Large intestine (tissue), 3 donors: ENCODE measurements around the gene SORBS2. TPM values are rescaled to one million over a fixed set of nuclear protein-coding genes. Genes with fewer than 3 reads are reported as not detected.
"Not testable (repeated sequence)": the region's sequence is repeated elsewhere in the genome, so short reads cannot be mapped to it uniquely, and the experiment has no call there.

Source experiments
- DNase-seq, 2 donors: peaks; one replicate each; pipeline versions ENCODE4 v3.0.0 to v3.0.0-alpha.2; 2013
- H3K27ac ChIP-seq: one replicate; pipeline ENCODE4 v1.5.1; 2013; ENCODE audit warnings: low read length
- H3K27me3 ChIP-seq: 2 replicates; pipeline ENCODE4 v1.6.1; 2013; ENCODE audit warnings: low read length; ENCODE audit not compliant: control insufficient read depth, insufficient read depth
- H3K36me3 ChIP-seq: 2 replicates; pipeline ENCODE4 v1.6.1; 2013; ENCODE audit warnings: low read length; ENCODE audit not compliant: control insufficient read depth, insufficient read depth
- H3K4me1 ChIP-seq: one replicate; pipeline ENCODE4 v1.6.1; 2013; ENCODE audit warnings: low read length; ENCODE audit not compliant: control insufficient read depth, insufficient read depth
- H3K4me3 ChIP-seq: one replicate; pipeline ENCODE4 v1.5.1; 2013; ENCODE audit warnings: low read length
- H3K9me3 ChIP-seq: one replicate; pipeline ENCODE4 v1.6.1; 2013; ENCODE audit warnings: mild to moderate bottlenecking, low read depth, low read length, moderate library complexity; ENCODE audit not compliant: control insufficient read depth
- whole genome bisulfite sequencing: methylation state at CpG from one replicate; pipeline ENCODE4 v1.1.5; 2013; ENCODE audit warnings: low lambda C conversion rate; ENCODE audit not compliant: insufficient coverage; 5-methylcytosine and 5-hydroxymethylcytosine counted together
- polyA plus RNA-seq: library from polyadenylated mRNA; unstranded; fragments of 120-200 nt; gene quantifications from one replicate; pipeline ENCODE4 v1.2.1, GENCODE V29; 2013

The SORBS2 gene
- polyA plus RNA-seq, 1 donor = 34.4 TPM

GRCh38 chr4:185565696-185566095 is 246.3 kb downstream of the SORBS2 start:
- H3K4me1 ChIP-seq = peaks cover 23% of the 10 kb centered on the region
- no peaks in the 10 kb centered on the region for H3K9me3 ChIP-seq
- no peaks in the 10 kb centered on the region for H3K27me3 ChIP-seq
- no peaks in the 10 kb centered on the region for H3K36me3 ChIP-seq
- no peak for DNase-seq
- WGBS = no CpG with 5 or more reads among the region's 3 CpGs
- no peak overlapping the region for H3K27ac ChIP-seq
- no peak overlapping the region for H3K4me3 ChIP-seq

GRCh38 chr4:185564349-185564748 is 247.6 kb downstream of the SORBS2 start:
- H3K9me3 ChIP-seq = no peaks in the 10 kb centered on the region
- no peaks in the 10 kb centered on the region for H3K27me3 ChIP-seq
- WGBS = 100% methylated on average over 1 of the region's 3 CpGs
- no peaks in the 10 kb centered on the region for H3K36me3 ChIP-seq
- H3K27ac ChIP-seq = no peak overlapping the region
- no peak overlapping the region for H3K4me3 ChIP-seq
- DNase-seq = no peak
- peaks cover 23% of the 10 kb centered on the region for H3K4me1 ChIP-seq

DNA sequence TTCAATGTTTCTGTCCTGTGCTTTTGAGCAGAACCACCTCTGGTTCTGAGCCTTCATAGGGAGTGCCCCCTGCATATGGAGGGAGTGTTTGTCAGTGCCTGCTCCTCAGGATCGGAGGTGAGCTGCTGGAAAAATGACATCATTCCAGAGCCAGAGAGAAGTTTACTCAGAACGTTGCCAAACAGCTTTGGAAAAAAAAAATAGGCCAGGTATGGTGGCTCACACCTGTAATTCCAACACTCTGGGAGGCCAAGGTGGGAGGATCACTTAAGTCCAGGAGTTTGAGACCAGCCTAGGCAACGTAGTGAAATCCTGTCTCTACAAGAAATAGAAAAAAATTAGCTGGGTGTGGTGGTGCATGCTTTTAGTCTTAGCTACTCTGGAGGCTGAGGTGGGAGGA is 249.5 kb downstream of the SORBS2 start:
- DNase-seq = no peak
- Histone ChIP-seq H3K36me3 (no peaks in the 10 kb centered on the region), H3K4me1 (peaks cover 17% of the 10 kb centered on the region), H3K4me3 (no peak overlapping the region), H3K9me3 (no peaks in the 10 kb centered on the region), H3K27me3 (no peaks in the 10 kb centered on the region), H3K27ac (no peak overlapping the region)
- 60% methylated on average over 1 of the region's 3 CpGs for WGBS

GRCh38 chr4:185560316-185560715 is 251.7 kb downstream of the SORBS2 start:
- Histone ChIP-seq H3K27ac (no peak overlapping the region), H3K4me1 (no peaks in the 10 kb centered on the region)
- WGBS = no CpG with 5 or more reads among the region's 5 CpGs

DNA sequence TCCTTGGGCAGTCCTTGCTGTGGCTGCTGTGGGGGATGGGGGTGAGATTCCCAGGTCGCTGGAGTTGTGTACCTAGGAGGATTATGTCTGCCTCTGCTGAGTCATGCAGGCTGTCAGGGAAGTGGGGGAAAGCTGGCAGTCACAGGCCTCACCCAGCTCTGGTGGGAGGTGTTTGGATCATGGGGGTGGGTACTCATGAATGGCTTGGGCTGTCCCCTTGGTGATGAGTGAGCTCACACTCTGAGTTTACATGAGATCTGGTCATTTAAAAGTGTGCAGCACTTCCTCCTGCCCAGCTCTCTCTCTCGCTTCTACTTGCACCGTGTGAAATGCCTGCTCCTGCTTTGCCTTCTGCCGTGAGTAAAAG is 252.1 kb downstream of the SORBS2 start:
- Histone ChIP-seq H3K27me3 (no peaks in the 10 kb centered on the region), H3K36me3 (no peaks in the 10 kb centered on the region), H3K27ac (no peak overlapping the region), H3K4me1 (no peaks in the 10 kb centered on the region), H3K4me3 (no peak overlapping the region), H3K9me3 (no peaks in the 10 kb centered on the region)
- WGBS = no CpG with 5 or more reads among the region's 4 CpGs
- DNase-seq = peak; percentile 35 to 62

More at GRCh38 chr4:185560316-185560715, 251.7 kb downstream of the SORBS2 start:
- H3K36me3 ChIP-seq = no peaks in the 10 kb centered on the region
- no peak overlapping the region for H3K4me3 ChIP-seq
- H3K9me3 ChIP-seq = no peaks in the 10 kb centered on the region
- no peak for DNase-seq
- H3K27me3 ChIP-seq = no peaks in the 10 kb centered on the region

DNA sequence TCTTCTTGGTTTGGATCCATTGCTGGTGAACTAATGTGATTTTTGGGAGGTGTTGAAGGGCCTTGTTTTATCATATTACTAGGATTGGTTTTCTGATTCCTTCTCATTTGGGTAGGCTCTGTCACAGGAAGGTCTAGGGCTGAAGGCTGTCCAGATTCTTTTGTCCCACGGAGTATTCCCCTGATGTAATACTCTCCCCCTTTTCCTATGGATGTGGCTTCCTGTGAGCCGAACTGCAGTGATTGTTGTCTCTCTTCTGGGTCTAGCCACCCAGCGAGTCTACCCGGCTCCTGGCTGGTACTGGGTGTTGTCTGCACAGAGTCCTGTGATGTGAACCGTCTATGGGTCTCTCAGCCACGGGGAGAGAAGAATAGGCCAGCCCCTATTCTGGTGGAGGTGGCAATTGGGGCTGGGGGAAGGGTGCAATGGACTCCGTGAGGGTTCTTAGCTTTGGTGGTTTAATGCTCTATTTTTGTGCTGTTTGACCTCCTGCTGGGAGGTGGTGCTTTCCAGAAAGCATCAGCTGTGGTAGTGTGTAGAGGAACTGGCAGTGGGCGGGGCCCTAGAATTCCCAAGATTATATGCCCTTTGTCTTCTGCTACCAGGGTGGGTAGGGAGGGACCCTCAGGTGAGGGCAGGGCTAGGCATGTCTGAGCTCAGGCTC is 252.6 kb downstream of the SORBS2 start:
- not testable (repeated sequence) for H3K27ac ChIP-seq, H3K27me3 ChIP-seq, H3K36me3 ChIP-seq, H3K4me3 ChIP-seq, H3K9me3 ChIP-seq, H3K4me1 ChIP-seq, DNase-seq
- whole genome bisulfite sequencing = no CpG with 5 or more reads among the region's 8 CpGs

DNA sequence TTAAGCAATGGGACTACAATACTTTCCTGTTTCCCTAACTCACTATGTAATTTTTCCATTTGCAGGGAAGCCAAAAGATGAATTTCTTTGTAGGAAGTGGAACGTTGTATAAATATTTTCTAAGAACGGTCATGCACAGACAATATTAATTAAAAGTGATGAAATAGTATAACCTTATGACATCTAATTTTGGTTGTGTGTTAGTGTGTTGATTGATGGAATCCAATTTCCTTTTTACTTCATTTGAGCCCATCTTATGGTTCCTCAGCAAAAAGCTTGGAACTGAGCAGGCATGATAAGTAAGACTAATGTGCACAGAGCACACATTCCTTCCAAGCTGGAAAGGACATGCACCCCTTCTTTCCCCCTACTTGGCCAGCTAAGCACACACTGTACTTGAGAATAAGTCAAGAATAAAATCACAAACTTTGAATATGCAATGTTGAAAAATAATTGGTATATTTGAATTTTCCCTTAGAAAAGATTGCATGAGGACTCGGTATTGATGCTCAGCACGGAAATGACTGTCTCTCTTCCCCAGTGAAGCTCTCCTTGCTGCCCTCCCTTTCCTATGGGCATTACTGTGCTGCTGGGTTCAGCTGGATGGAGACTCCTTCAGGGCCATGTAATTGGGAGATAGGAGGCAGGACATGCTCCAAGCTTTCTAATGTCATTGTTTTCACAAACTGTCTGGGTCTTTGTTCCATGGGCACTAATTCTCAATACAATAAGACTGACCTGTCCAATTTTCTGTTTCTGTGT is 257.4 kb downstream of the SORBS2 start:
- H3K9me3 ChIP-seq = no peaks in the 10 kb centered on the region
- H3K4me1 ChIP-seq = no peaks in the 10 kb centered on the region
- no peak overlapping the region for H3K27ac ChIP-seq
- WGBS = 100% methylated on average over 2 of the region's 4 CpGs
- H3K4me3 ChIP-seq = no peak overlapping the region
- DNase-seq = no peak
- H3K27me3 ChIP-seq = peaks cover 4% of the 10 kb centered on the region
- H3K36me3 ChIP-seq = no peaks in the 10 kb centered on the region

GRCh38 chr4:185552254-185552653 is 259.7 kb downstream of the SORBS2 start:
- no peak for DNase-seq
- Histone ChIP-seq H3K27ac (no peak overlapping the region), H3K27me3 (peaks cover 4% of the 10 kb centered on the region), H3K4me1 (no peaks in the 10 kb centered on the region), H3K4me3 (no peak overlapping the region), H3K36me3 (no peaks in the 10 kb centered on the region), H3K9me3 (no peaks in the 10 kb centered on the region)
- WGBS = no CpG with 5 or more reads among the region's 2 CpGs

- H3K27ac ChIP-seq = no peak overlapping the region
- H3K9me3 ChIP-seq = no peaks in the 10 kb centered on the region
- WGBS = no CpG with 5 or more reads among the region's 1 CpG
- H3K4me1 ChIP-seq = no peaks in the 10 kb centered on the region
- no peak overlapping the region for H3K4me3 ChIP-seq
- peaks cover 4% of the 10 kb centered on the region for H3K27me3 ChIP-seq
- no peaks in the 10 kb centered on the region for H3K36me3 ChIP-seq
- DNase-seq = no peak
Observed at GRCh38 chr4:185550933-185551332, 261.1 kb downstream of the SORBS2 start.

DNA sequence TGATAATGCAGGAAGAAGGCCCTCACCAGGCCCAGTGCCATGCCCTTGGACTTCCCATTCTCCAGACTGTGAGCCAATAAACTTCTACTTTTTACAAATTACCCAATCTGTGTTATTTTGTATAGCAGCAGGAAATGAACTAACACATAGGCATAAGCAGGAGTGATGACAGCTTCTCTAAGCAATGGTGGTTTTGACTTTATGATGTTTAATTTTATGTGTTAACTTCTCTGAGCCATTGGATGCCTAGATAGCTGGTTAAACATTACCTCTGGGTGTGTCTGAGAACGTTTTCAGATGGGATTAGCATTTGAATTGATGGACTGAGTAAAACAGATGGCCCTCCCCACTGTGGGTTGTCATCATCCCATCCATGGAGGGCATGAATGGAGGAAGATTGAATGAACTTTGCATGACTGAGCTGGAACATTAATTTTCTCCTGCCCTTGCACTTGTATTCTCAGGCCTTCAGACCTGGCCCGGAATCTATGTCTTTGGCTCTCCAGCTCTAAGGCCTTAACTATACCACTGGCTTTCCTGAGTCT is 262.8 kb downstream of the SORBS2 start:
- no peaks in the 10 kb centered on the region for H3K36me3 ChIP-seq
- H3K4me3 ChIP-seq = no peak overlapping the region
- no peaks in the 10 kb centered on the region for H3K4me1 ChIP-seq
- H3K27me3 ChIP-seq = peaks cover 8% of the 10 kb centered on the region
- H3K9me3 ChIP-seq = no peaks in the 10 kb centered on the region
- no peak overlapping the region for H3K27ac ChIP-seq
- WGBS = 0% methylated on average over 1 of the region's 2 CpGs
- no peak for DNase-seq
